Measurements from ENCODE around the gene TCF12.

TCF12 gene

GRCh38 chr15:56984681-56985481, 66.4 kb downstream of the TCF12 start:
- FAIRE-seq (no peak), DNase-seq (ENCODE audit: insufficient read length, low spot score) (no peak)
- TF ChIP-seq CTCF (IDR thresholded peaks at IDR 0.05; ENCODE audit: insufficient read depth, missing control alignments): no peak

- DNase-seq (ENCODE audit: insufficient read length, low spot score) (no peak), FAIRE-seq (no peak)
- TF ChIP-seq CTCF (IDR thresholded peaks at IDR 0.05; ENCODE audit: insufficient read depth, missing control alignments): no peak
Measured at GRCh38 chr15:56985856-56986255, 67.4 kb downstream of the TCF12 start.

GRCh38 chr15:56987286-56987685, 68.8 kb downstream of the TCF12 start:
- FAIRE-seq: no peak
- no peak for DNase-seq (ENCODE audit: insufficient read length, low spot score)
- TF ChIP-seq CTCF (IDR thresholded peaks at IDR 0.05; ENCODE audit: insufficient read depth, missing control alignments): no peak

GRCh38 chr15:56988219-56988618, 69.8 kb downstream of the TCF12 start:
- TF ChIP-seq CTCF (IDR thresholded peaks at IDR 0.05; ENCODE audit: insufficient read depth, missing control alignments): no peak
- FAIRE-seq (no peak), DNase-seq (ENCODE audit: insufficient read length, low spot score) (no peak)

- DNase-seq (ENCODE audit: insufficient read length, low spot score) (no peak), FAIRE-seq (no peak)
- TF ChIP-seq CTCF (IDR thresholded peaks at IDR 0.05; ENCODE audit: insufficient read depth, missing control alignments): no peak
Measured at GRCh38 chr15:56989411-56989924, 71.0 kb downstream of the TCF12 start.

GRCh38 chr15:56991017-56991416, 72.6 kb downstream of the TCF12 start:
- FAIRE-seq (no peak), DNase-seq (ENCODE audit: insufficient read length, low spot score) (no peak)
- TF ChIP-seq CTCF (IDR thresholded peaks at IDR 0.05; ENCODE audit: insufficient read depth, missing control alignments): no peak

GRCh38 chr15:56992725-56993124, 74.3 kb downstream of the TCF12 start:
- TF ChIP-seq CTCF (IDR thresholded peaks at IDR 0.05; ENCODE audit: insufficient read depth, missing control alignments): no peak
- no peak for FAIRE-seq
- DNase-seq (ENCODE audit: insufficient read length, low spot score): no peak
